ENCODE data around the gene DCXR. TPM values are rescaled to one million over a fixed set of nuclear protein-coding genes. Genes with fewer than 3 reads are reported as not detected.

Gene DCXR
- total RNA-seq, 1 experiment from 2014 or later = 120 TPM

DNA sequence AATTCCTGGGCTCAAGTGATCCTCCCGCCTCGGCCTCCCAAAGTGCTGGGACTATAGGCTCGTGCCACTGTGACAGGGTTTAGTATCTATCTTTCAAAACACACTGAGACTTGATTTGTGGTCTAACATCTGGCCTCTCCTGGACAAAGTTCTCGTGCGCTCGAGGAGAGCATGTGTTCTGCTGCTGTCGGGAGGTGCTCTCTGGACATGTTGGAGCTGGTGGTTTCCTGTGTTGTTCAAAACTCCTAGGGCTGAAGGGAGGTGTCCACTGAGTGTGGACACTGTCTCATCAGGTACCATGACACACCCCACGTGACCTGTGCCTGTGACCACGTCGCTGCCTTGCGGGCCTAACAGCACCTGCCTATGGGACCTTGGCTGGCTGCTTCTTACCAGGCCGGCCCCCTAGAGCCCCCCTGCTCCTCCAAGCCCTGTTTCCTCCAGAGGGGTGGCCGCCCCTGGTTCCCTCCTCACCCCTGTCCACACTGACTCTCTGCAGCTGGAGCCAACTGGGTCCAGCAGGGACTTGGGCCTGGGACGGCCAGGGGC, 8.5 kb upstream of the DCXR start:
- no peaks in the 10 kb centered on the region for H3K4me1 ChIP-seq (replicated peaks; ENCODE audit: insufficient read depth)
- intact Hi-C loops (cut with micrococcal nuclease; ENCODE audit: unreplicated experiment) = no loop called here
- H4K20me1 ChIP-seq (ENCODE audit: insufficient read depth) = no peaks in the 10 kb centered on the region
- no peaks in the 10 kb centered on the region for H3K27me3 ChIP-seq (ENCODE audit: insufficient read depth, low read depth)
- ChIA-PET CTCF (no interaction called here), POLR2A (ENCODE audit: unreplicated experiment) (no interaction called here)
- H3K9me2 ChIP-seq (ENCODE audit: insufficient read depth) = no peaks in the 10 kb centered on the region
- no peak overlapping the region for H3K4me2 ChIP-seq
- no peaks in the 10 kb centered on the region for H3K36me3 ChIP-seq (ENCODE audit: low read depth)
- TF ChIP-seq EZH2 (IDR thresholded peaks at IDR 0.05; ENCODE audit: low read depth) = no peak
- TF ChIP-seq, protein P1, sequence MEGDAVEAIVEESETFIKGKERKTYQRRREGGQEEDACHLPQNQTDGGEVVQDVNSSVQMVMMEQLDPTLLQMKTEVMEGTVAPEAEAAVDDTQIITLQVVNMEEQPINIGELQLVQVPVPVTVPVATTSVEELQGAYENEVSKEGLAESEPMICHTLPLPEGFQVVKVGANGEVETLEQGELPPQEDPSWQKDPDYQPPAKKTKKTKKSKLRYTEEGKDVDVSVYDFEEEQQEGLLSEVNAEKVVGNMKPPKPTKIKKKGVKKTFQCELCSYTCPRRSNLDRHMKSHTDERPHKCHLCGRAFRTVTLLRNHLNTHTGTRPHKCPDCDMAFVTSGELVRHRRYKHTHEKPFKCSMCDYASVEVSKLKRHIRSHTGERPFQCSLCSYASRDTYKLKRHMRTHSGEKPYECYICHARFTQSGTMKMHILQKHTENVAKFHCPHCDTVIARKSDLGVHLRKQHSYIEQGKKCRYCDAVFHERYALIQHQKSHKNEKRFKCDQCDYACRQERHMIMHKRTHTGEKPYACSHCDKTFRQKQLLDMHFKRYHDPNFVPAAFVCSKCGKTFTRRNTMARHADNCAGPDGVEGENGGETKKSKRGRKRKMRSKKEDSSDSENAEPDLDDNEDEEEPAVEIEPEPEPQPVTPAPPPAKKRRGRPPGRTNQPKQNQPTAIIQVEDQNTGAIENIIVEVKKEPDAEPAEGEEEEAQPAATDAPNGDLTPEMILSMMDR (conservative IDR thresholded peaks at IDR 0.05) = no peak
- no peaks in the 10 kb centered on the region for H3K9me3 ChIP-seq (ENCODE audit: insufficient read depth, low read depth)
- no peak overlapping the region for H2AFZ ChIP-seq
- no TSS peak for BruUV-seq (replicated peaks)
- H3K79me2 ChIP-seq (ENCODE audit: low read depth) = no peaks in the 10 kb centered on the region
- no peaks in the 10 kb centered on the region for H3F3A ChIP-seq (ENCODE audit: insufficient read depth, low read depth)
- no peak for DNase-seq
- H3K27ac ChIP-seq = no peak overlapping the region
- H3K4me3 ChIP-seq = no peak overlapping the region

DNA sequence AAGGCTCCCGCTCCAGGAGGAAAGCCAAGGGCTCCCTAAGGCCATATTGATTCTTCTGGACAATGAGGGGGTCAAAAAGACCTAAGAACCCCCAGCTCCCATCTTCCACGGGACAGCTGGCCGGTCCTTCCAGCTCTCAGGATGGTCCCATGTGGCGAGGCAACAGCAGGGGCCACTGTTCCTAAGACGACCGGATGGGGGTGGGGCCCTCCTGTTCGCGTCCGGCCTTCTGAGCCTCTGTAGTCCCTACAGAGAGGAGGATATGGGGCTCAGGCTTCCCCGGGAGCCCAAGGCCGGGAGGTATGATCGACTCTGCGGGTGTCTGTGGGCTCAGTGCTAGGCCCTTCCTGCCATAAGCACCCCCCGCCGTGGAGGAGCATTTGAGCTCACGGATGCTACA, 6.0 kb upstream of the DCXR start:
- BruUV-seq (replicated peaks) = no TSS peak
- no peak overlapping the region for H3K27ac ChIP-seq
- no peaks in the 10 kb centered on the region for H3K36me3 ChIP-seq (ENCODE audit: low read depth)
- H3K4me3 ChIP-seq = no peak overlapping the region
- TF ChIP-seq, protein P1 (conservative IDR thresholded peaks at IDR 0.05) = no peak
- no peak for TF ChIP-seq EZH2 (IDR thresholded peaks at IDR 0.05; ENCODE audit: low read depth)
- no peaks in the 10 kb centered on the region for H4K20me1 ChIP-seq (ENCODE audit: insufficient read depth)
- H3K4me2 ChIP-seq = no peak overlapping the region
- H3K79me2 ChIP-seq (ENCODE audit: low read depth) = no peaks in the 10 kb centered on the region
- H2AFZ ChIP-seq = no peak overlapping the region
- H3K4me1 ChIP-seq (replicated peaks; ENCODE audit: insufficient read depth) = no peaks in the 10 kb centered on the region
- intact Hi-C loops (cut with micrococcal nuclease; ENCODE audit: unreplicated experiment) = no loop called here
- DNase-seq = no peak
- no peaks in the 10 kb centered on the region for H3K9me2 ChIP-seq (ENCODE audit: insufficient read depth)
- H3F3A ChIP-seq (ENCODE audit: insufficient read depth, low read depth) = no peaks in the 10 kb centered on the region
- H3K9me3 ChIP-seq (ENCODE audit: insufficient read depth, low read depth) = no peaks in the 10 kb centered on the region
- ChIA-PET POLR2A (ENCODE audit: unreplicated experiment) (no interaction called here), CTCF (no interaction called here)
- H3K27me3 ChIP-seq (ENCODE audit: insufficient read depth, low read depth) = no peaks in the 10 kb centered on the region

DNA sequence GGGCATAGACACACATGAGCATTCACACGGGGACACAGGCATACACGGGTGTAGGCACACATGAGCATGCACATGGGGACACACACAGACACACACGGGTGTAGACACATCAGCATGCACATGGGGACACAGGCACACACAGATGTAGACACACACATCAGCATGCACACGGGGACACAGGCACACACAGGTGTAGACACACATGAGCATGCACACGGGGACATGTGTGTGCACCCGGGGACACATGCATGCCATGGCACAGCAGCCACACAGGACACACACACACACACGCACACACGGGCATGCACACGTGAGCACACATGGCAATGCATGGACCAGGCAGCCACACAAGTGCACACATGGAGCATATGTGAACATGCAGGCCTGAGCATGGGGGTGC, 5.2 kb upstream of the DCXR start:
- Histone ChIP-seq H3K36me3 (ENCODE audit: low read depth) (no peaks in the 10 kb centered on the region), H3K27me3 (ENCODE audit: insufficient read depth, low read depth) (no peaks in the 10 kb centered on the region), H3K9me2 (ENCODE audit: insufficient read depth) (no peaks in the 10 kb centered on the region), H3K4me1 (replicated peaks; ENCODE audit: insufficient read depth) (no peaks in the 10 kb centered on the region), H2AFZ (no peak overlapping the region), H3K4me3 (no peak overlapping the region), H3K4me2 (no peak overlapping the region), H4K20me1 (ENCODE audit: insufficient read depth) (no peaks in the 10 kb centered on the region), H3K27ac (no peak overlapping the region), H3F3A (ENCODE audit: insufficient read depth, low read depth) (peaks cover 4% of the 10 kb centered on the region; the same call in 1 of the 2 replicates), H3K9me3 (ENCODE audit: insufficient read depth, low read depth) (no peaks in the 10 kb centered on the region), H3K79me2 (ENCODE audit: low read depth) (no peaks in the 10 kb centered on the region)
- TF ChIP-seq EZH2 (IDR thresholded peaks at IDR 0.05; ENCODE audit: low read depth) = no peak
- TF ChIP-seq, protein P1 (conservative IDR thresholded peaks at IDR 0.05) = no peak
- intact Hi-C loops (cut with micrococcal nuclease; ENCODE audit: unreplicated experiment) = no loop called here
- DNase-seq = no peak
- no TSS peak for BruUV-seq (replicated peaks)
- CTCF ChIA-PET = no interaction called here
- POLR2A ChIA-PET (ENCODE audit: unreplicated experiment) = no interaction called here
